ENCODE results near the gene MACO1.

- no peak for TF ChIP-seq CTCF (IDR thresholded peaks at IDR 0.05 in 2 of 3, conservative IDR thresholded peaks at IDR 0.05 in 1 of 3; ENCODE audit: borderline replicate concordance in 1 of 3, insufficient read depth in 1 of 3, low read depth in 2 of 3, low read length in 2 of 3)
- TF ChIP-seq CEBPB (IDR thresholded peaks at IDR 0.05; ENCODE audit: low read depth) = no peak
- no peak for TF ChIP-seq EZH2phosphoT487 (IDR thresholded peaks at IDR 0.05; ENCODE audit: borderline replicate concordance)
- TF ChIP-seq POLR2AphosphoS5 (IDR thresholded peaks at IDR 0.05; ENCODE audit: low read depth, low read length) = no peak
- TF ChIP-seq RAD21 (IDR thresholded peaks at IDR 0.05; ENCODE audit: low read depth) = no peak
- no peak for TF ChIP-seq EZH2 (IDR thresholded peaks at IDR 0.05)
- TF ChIP-seq ZBTB33 (IDR thresholded peaks at IDR 0.05; ENCODE audit: extremely low read depth, insufficient replicate concordance, low read length) = no peak
- TF ChIP-seq POLR2A (IDR thresholded peaks at IDR 0.05; ENCODE audit: borderline replicate concordance, extremely low read depth, insufficient read depth, insufficient read length) = no peak
- no peak for TF ChIP-seq MAX (IDR thresholded peaks at IDR 0.05)
- no peak for TF ChIP-seq SP1 (IDR thresholded peaks at IDR 0.05; ENCODE audit: low read depth)
- TF ChIP-seq ATF3 (IDR thresholded peaks at IDR 0.05) = no peak
- no peak for TF ChIP-seq ZNF274 (IDR thresholded peaks at IDR 0.05; ENCODE audit: low read depth, low read length)
- TF ChIP-seq REST (IDR thresholded peaks at IDR 0.05; ENCODE audit: low read depth) = no peak
- TF ChIP-seq SIN3A (IDR thresholded peaks at IDR 0.05; ENCODE audit: low read depth) = no peak
Observed at GRCh38 chr1:25543005-25543424, 112.3 kb downstream of the MACO1 start.
